Subcutaneous abdominal adipose tissue (tissue), 5 donors: Measurements from ENCODE around the gene ECI2.

Source experiments
- H3K27ac ChIP-seq: one replicate; pipeline ENCODE4 v1.7.0; 2013; ENCODE audit warnings: low read depth, mild to moderate bottlenecking, inconsistent platforms, low read length, moderate library complexity
- H3K27me3 ChIP-seq, 5 donors: one replicate each; pipeline ENCODE4 v1.7.0; 2013; ENCODE audit warnings: low read length in 5 of 5, inconsistent platforms in 1 of 5; ENCODE audit not compliant: control insufficient read depth in 5 of 5, insufficient read depth in 4 of 5
- H3K36me3 ChIP-seq, 5 donors: one replicate each; pipeline ENCODE4 v1.7.0; 2013; ENCODE audit warnings: low read length in 5 of 5; ENCODE audit not compliant: control insufficient read depth in 5 of 5, insufficient read depth in 5 of 5
- H3K4me1 ChIP-seq, 5 donors: one replicate each; pipeline ENCODE4 v1.7.0; 2013; ENCODE audit warnings: low read length in 5 of 5, mild to moderate bottlenecking in 3 of 5, moderate library complexity in 1 of 5; ENCODE audit not compliant: control insufficient read depth in 5 of 5, insufficient read depth in 5 of 5
- H3K4me3 ChIP-seq, 5 donors: one replicate each; pipeline ENCODE4 v1.7.0; 2013; ENCODE audit warnings: low read length in 5 of 5, low read depth in 1 of 5
- H3K9ac ChIP-seq, 5 donors: one replicate each; pipeline ENCODE4 v1.7.0; 2013; ENCODE audit warnings: low read length in 5 of 5, mild to moderate bottlenecking in 4 of 5, moderate library complexity in 3 of 5
- H3K9me3 ChIP-seq, 5 donors: one replicate each; pipeline ENCODE4 v1.7.0; 2013; ENCODE audit warnings: low read length in 5 of 5; ENCODE audit not compliant: control insufficient read depth in 5 of 5
- donor health status: healthy.
- donor health status: healthy.
- donor health status: healthy.
- donor health status: healthy.
- donor health status: healthy.

ECI2 gene

DNA sequence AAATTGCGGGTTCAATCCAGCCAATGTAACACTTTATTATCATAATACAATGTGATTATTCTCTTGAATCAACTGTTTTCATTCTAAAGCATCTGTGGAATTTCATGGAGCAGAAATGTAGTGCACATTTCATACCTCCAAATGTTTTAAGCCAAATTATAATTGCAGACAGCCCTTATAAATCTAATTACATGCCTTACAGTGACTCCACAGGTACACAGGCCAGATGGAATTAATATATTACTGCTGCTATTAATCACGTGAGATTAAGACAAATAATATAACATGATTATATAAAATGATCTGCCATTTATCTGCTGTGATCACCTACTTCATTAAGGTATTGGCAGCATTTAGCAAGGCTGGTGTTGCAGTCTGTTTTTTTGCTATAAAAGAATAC is 9.7 kb upstream of the ECI2 start:
- H3K4me3 ChIP-seq, result no peak overlapping the region
- no peaks in the 10 kb centered on the region for H3K9me3 ChIP-seq
- no peaks in the 10 kb centered on the region for H3K36me3 ChIP-seq
- no peaks in the 10 kb centered on the region for H3K27me3 ChIP-seq
- H3K9ac ChIP-seq, result no peak overlapping the region
- no peaks in the 10 kb centered on the region for H3K4me1 ChIP-seq
- H3K27ac ChIP-seq, result no peak overlapping the region

DNA sequence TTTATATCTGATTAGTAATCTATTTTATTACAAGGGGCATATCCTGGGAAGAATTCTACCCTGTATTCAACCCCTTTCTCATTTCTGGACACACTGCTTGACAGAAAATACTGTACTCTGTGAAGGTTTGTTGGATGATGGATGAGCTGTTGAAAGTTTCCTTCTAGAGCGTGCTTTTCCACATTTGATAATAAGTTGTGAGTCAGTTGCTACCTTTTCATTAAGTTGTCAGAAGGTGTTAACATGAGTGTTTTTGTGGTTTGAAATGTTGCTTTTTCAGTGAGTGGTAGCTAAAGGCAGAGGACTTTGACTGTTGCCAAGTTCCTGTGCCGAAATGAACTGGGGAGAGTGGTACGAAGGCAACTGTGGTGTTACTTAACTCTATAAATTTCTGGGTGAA is 3.9 kb upstream of the ECI2 start:
- no peak overlapping the region for H3K27ac ChIP-seq
- H3K27me3 ChIP-seq, result no peaks in the 10 kb centered on the region
- no peak overlapping the region for H3K4me3 ChIP-seq
- H3K9ac ChIP-seq, result no peak overlapping the region
- H3K9me3 ChIP-seq, result no peaks in the 10 kb centered on the region
- peaks cover 0 to 18% (median 16%) of the 10 kb centered on the region in 5 donors for H3K4me1 ChIP-seq
- H3K36me3 ChIP-seq, result no peaks in the 10 kb centered on the region

- no peaks in the 10 kb centered on the region for H3K9me3 ChIP-seq
- no peaks in the 10 kb centered on the region for H3K36me3 ChIP-seq
- H3K9ac ChIP-seq, result no peak overlapping the region
- peaks cover 4 to 26% (median 23%) of the 10 kb centered on the region in 5 donors for H3K4me1 ChIP-seq
- no peak overlapping the region for H3K4me3 ChIP-seq
- H3K27me3 ChIP-seq, result no peaks in the 10 kb centered on the region
- H3K27ac ChIP-seq, result no peak overlapping the region
These were observed 2.8 kb upstream of the ECI2 start for GRCh38 chr6:4138186-4138585.

DNA sequence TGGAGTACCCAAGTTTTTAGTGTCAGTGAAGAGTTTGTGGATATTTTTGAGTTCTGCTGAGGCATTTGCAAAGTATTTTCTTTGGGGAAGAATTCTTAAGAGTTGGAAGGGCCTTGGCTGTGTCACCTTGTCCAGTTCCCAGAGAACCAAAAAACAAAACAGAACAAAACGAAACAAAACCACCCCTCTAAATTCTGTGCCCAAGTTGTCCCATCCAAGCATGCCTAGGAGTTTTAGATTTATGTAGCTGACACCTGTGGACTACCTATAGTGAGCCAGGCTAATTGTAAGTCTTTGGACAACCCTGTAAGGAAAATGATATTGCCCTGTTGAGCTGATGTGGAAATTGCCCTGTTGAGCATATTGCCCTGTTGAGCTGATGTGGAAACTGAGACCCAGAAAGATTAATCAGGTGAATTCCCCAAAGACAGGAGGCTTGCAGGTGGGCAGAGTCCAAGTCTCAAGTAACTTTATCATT is 1.0 kb upstream of the ECI2 start:
- Histone ChIP-seq H3K9me3 (no peaks in the 10 kb centered on the region), H3K27ac (peak overlapping the region; percentile 77), H3K9ac (peak overlapping the region; percentile 48 to 83 (median 73)), H3K27me3 (no peaks in the 10 kb centered on the region), H3K4me1 (peaks cover 4 to 26% (median 23%) of the 10 kb centered on the region in 5 donors), H3K36me3 (peaks cover 0 to 9% (median 5%) of the 10 kb centered on the region in 5 donors), H3K4me3 (peak overlapping the region; percentile 73 to 89 (median 79))

- H3K9ac ChIP-seq, result peak overlapping the region; percentile 48 to 83 (median 73)
These were observed 434 bp upstream of the ECI2 start for GRCh38 chr6:4135665-4136353.

DNA sequence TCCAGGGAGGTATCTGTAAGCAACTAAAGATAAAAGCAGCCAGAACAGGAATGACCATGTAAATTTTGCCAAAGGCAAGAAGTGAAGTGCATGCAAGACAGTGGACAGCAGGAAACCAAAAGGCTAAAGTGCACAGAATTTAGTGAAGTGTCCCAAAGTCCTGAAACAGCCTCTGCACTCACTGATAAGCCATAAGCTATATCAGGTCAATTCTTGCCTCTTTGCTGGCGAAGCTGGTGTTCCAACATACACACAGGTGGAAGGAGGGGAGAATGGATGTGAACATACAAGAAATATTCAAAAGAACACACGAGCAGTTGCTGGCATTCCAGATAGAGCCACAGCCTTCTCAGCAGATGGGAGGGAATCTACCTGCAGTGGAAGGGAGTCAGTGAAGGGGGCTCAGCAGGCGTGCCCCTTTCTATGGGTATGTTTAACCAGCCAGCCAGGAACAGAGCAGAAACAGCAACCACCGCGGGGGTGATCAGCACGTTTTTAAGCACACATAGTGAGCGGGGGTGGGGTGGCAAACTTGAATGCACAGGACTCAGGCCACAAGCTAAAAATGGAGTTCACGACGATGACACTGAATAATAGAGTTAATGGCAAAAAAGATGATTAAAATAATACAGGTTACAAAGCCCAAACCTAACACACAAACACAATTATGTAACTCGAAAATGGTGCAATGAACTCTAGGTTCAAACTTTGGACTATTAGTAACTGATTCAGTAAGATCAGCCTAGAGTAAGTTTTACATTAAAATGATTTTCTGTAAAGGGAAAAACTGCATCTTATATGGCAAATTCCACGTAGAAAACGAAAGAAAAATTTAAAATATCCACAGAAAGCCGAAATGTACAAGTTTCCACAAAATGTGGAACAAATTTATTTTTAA is 1.2 kb downstream of the ECI2 start:
- peaks cover 4 to 26% (median 22%) of the 10 kb centered on the region in 5 donors for H3K4me1 ChIP-seq
- peak overlapping the region; percentile 87 to 97 (median 94) for H3K4me3 ChIP-seq
- peak overlapping the region; percentile 83 for H3K27ac ChIP-seq
- H3K9ac ChIP-seq, result peak overlapping the region; percentile 56 to 87 (median 82)
- no peaks in the 10 kb centered on the region for H3K9me3 ChIP-seq
- peaks cover 14 to 25% (median 20%) of the 10 kb centered on the region in 5 donors for H3K36me3 ChIP-seq
- no peaks in the 10 kb centered on the region for H3K27me3 ChIP-seq

More at GRCh38 chr6:4135665-4136353, 434 bp upstream of the ECI2 start:
- H3K27me3 ChIP-seq, result no peaks in the 10 kb centered on the region
- peak overlapping the region; percentile 77 for H3K27ac ChIP-seq
- peaks cover 4 to 26% (median 23%) of the 10 kb centered on the region in 5 donors for H3K4me1 ChIP-seq
- H3K9me3 ChIP-seq, result no peaks in the 10 kb centered on the region
- peaks cover 4 to 9% (median 6%) of the 10 kb centered on the region in 5 donors for H3K36me3 ChIP-seq
- peak overlapping the region; percentile 73 to 89 (median 79) for H3K4me3 ChIP-seq

- Histone ChIP-seq H3K4me3 (no peak overlapping the region), H3K9me3 (no peaks in the 10 kb centered on the region), H3K9ac (no peak overlapping the region), H3K36me3 (peaks cover 37 to 60% (median 48%) of the 10 kb centered on the region in 5 donors), H3K4me1 (peaks cover 4 to 28% (median 21%) of the 10 kb centered on the region in 5 donors), H3K27me3 (no peaks in the 10 kb centered on the region), H3K27ac (no peak overlapping the region)
These were observed 4.9 kb downstream of the ECI2 start for GRCh38 chr6:4130357-4130987.

GRCh38 chr6:4129446-4129845 is 5.9 kb downstream of the ECI2 start:
- Histone ChIP-seq H3K27ac (no peak overlapping the region), H3K9me3 (no peaks in the 10 kb centered on the region), H3K9ac (no peak overlapping the region), H3K27me3 (no peaks in the 10 kb centered on the region), H3K4me1 (peaks cover 4 to 24% (median 18%) of the 10 kb centered on the region in 5 donors), H3K4me3 (no peak overlapping the region), H3K36me3 (peaks cover 42 to 70% (median 58%) of the 10 kb centered on the region in 5 donors)

- Histone ChIP-seq H3K27ac (no peak overlapping the region), H3K9me3 (no peaks in the 10 kb centered on the region), H3K4me1 (peaks cover 0 to 17% (median 12%) of the 10 kb centered on the region in 5 donors), H3K27me3 (no peaks in the 10 kb centered on the region), H3K4me3 (no peak overlapping the region), H3K36me3 (peaks cover 48 to 77% (median 64%) of the 10 kb centered on the region in 5 donors), H3K9ac (no peak overlapping the region)
These were observed 6.6 kb downstream of the ECI2 start for GRCh38 chr6:4128748-4129147.
